Bronchial epithelial cell (primary cell): ENCODE measurements around the gene ITPK1. TPM values are rescaled to one million over a fixed set of nuclear protein-coding genes. Genes with fewer than 3 reads are reported as not detected.

ENCODE experiments used
- DNase-seq: peaks from one replicate; pipeline ENCODE4 v3.0.0-alpha.2; 2010; ENCODE audit warnings: low read depth
- FAIRE-seq: peaks from 2 replicates; lab custom pipeline; 2011; peaks lifted over from hg19 to GRCh38; lab: Jason Lieb, UNC
- H3K27me3 ChIP-seq: 2 replicates; pipeline ENCODE4 v1.5.1; 2011; ENCODE audit warnings: low read length; ENCODE audit not compliant: control insufficient read depth, insufficient read depth
- H3K36me3 ChIP-seq: 2 replicates; pipeline ENCODE4 v1.5.1; 2011; ENCODE audit warnings: low read length; ENCODE audit not compliant: control insufficient read depth, insufficient read depth
- H3K4me3 ChIP-seq: 2 replicates; pipeline ENCODE4 v1.5.1; 2011; ENCODE audit warnings: mild to moderate bottlenecking, low read depth, low read length, control low read depth
- CTCF ChIP-seq: IDR thresholded peaks from 2 replicates; pipeline ENCODE4 v1.5.1; 2011; ENCODE audit warnings: mild to moderate bottlenecking, moderate library complexity, low read length, control low read depth, inconsistent platforms; ENCODE audit not compliant: insufficient read depth, severe bottlenecking
- total RNA-seq: library from RNA; depleted of rRNA; stranded (reverse); fragments of >200 nt; gene quantifications from 2 replicates; pipeline ENCODE4 v1.2.1, GENCODE V29; 2014

ITPK1 gene
- total RNA-seq, 1 donor from 2014 or later: 39.8 TPM

GRCh38 chr14:92888896-92889295, 226.8 kb downstream of the ITPK1 start:
- no peak for DNase-seq
- TF ChIP-seq CTCF: no peak
- H3K27me3 ChIP-seq: peaks cover 9% of the 10 kb centered on the region
- H3K4me3 ChIP-seq: no peak overlapping the region
- no peaks in the 10 kb centered on the region for H3K36me3 ChIP-seq
- FAIRE-seq: no peak

GRCh38 chr14:92887157-92887556, 228.6 kb downstream of the ITPK1 start:
- Histone ChIP-seq H3K4me3 (no peak overlapping the region), H3K36me3 (no peaks in the 10 kb centered on the region), H3K27me3 (peaks cover 9% of the 10 kb centered on the region)
- DNase-seq (no peak), FAIRE-seq (no peak)
- TF ChIP-seq CTCF: no peak

Other genes with a start within 250 kb of the ITPK1 start
- not detected in 2 replicates for gene CHGA, start 192.8 kb downstream of the ITPK1 start, total RNA-seq
- 15.8 and 17.2 TPM in 2 replicates for gene MOAP1, start 69.0 kb upstream of the ITPK1 start, total RNA-seq
- 11.3 and 14.7 TPM in 2 replicates for gene LYSET, start 69.4 kb upstream of the ITPK1 start, total RNA-seq
- 11.6 and 14.5 TPM in 2 replicates for gene GON7, start 91.1 kb upstream of the ITPK1 start, total RNA-seq
- 7.9 and 20.7 TPM in 2 replicates for gene UBR7, start 91.3 kb upstream of the ITPK1 start, total RNA-seq
- gene BTBD7, start 217.1 kb upstream of the ITPK1 start, total RNA-seq: 20.3 and 22.8 TPM in 2 replicates
- gene COX8C, start 231.3 kb upstream of the ITPK1 start, total RNA-seq: not detected in 2 replicates